Astrocyte (in vitro differentiated cells and primary cell): ENCODE measurements around the gene MRPS2. TPM values are rescaled to one million over a fixed set of nuclear protein-coding genes. Genes with fewer than 3 reads are reported as not detected.

Experiments used
- DNase-seq: peaks from one replicate; pipeline ENCODE4 v3.0.0-alpha.2; 2010; ENCODE audit warnings: low read depth
- FAIRE-seq: peaks from 2 replicates; lab custom pipeline; 2011; peaks lifted over from hg19 to GRCh38; lab: Jason Lieb, UNC
- H2AFZ ChIP-seq: 2 replicates; pipeline ENCODE4 v1.6.0; 2012; ENCODE audit warnings: low read depth, low read length, inconsistent platforms
- H3K27ac ChIP-seq: 2 replicates; pipeline ENCODE4 v1.5.1; 2011; ENCODE audit warnings: low read depth, low read length, inconsistent platforms
- H3K27me3 ChIP-seq: 2 replicates; pipeline ENCODE4 v1.6.0; 2011; ENCODE audit warnings: low read length, inconsistent platforms; ENCODE audit not compliant: insufficient read depth
- H3K36me3 ChIP-seq: 2 replicates; pipeline ENCODE4 v1.5.1; 2011; ENCODE audit warnings: low read length, inconsistent platforms; ENCODE audit not compliant: insufficient read depth
- H3K4me1 ChIP-seq: 2 replicates; pipeline ENCODE4 v1.5.1; 2011; ENCODE audit warnings: low read length, inconsistent platforms; ENCODE audit not compliant: insufficient read depth
- H3K4me2 ChIP-seq: 2 replicates; pipeline ENCODE4 v1.6.0; 2012; ENCODE audit warnings: low read length, inconsistent platforms
- H3K4me3 ChIP-seq: 2 replicates; pipeline ENCODE4 v1.5.1; 2011; ENCODE audit warnings: low read depth, mild to moderate bottlenecking, low read length, inconsistent platforms; ENCODE audit not compliant: insufficient read depth
- H3K79me2 ChIP-seq: 2 replicates; pipeline ENCODE4 v1.6.0; 2012; ENCODE audit warnings: mild to moderate bottlenecking, low read length, inconsistent platforms; ENCODE audit not compliant: insufficient read depth
- H3K9ac ChIP-seq: 2 replicates; pipeline ENCODE4 v1.6.0; 2012; ENCODE audit warnings: mild to moderate bottlenecking, low read length, inconsistent platforms
- H3K9me3 ChIP-seq: 2 replicates; pipeline ENCODE4 v1.5.1; 2012; ENCODE audit warnings: low read depth, mild to moderate bottlenecking, low read length, inconsistent platforms; ENCODE audit not compliant: insufficient read depth
- H4K20me1 ChIP-seq: 2 replicates; pipeline ENCODE4 v1.6.0; 2012; ENCODE audit warnings: low read length, inconsistent platforms; ENCODE audit not compliant: insufficient read depth
- H3K27ac Mint-ChIP-seq: one replicate; pipeline ENCODE4 v1.8.0; 2021; ENCODE audit warnings: mild to moderate bottlenecking, mixed read lengths; ENCODE audit not compliant: unreplicated experiment
- H3K27me3 Mint-ChIP-seq: one replicate; pipeline ENCODE4 v1.8.0; 2021; ENCODE audit warnings: low read depth, mixed read lengths; ENCODE audit not compliant: unreplicated experiment
- H3K36me3 Mint-ChIP-seq: one replicate; pipeline ENCODE4 v1.8.0; 2021; ENCODE audit warnings: low read depth, mixed read lengths; ENCODE audit not compliant: unreplicated experiment
- H3K4me1 Mint-ChIP-seq: one replicate; pipeline ENCODE4 v1.8.0; 2021; ENCODE audit warnings: low read depth, mixed read lengths; ENCODE audit not compliant: unreplicated experiment
- H3K4me3 Mint-ChIP-seq: one replicate; pipeline ENCODE4 v1.8.0; 2021; ENCODE audit warnings: mild to moderate bottlenecking, moderate library complexity, mixed read lengths; ENCODE audit not compliant: unreplicated experiment
- H3K9me3 Mint-ChIP-seq: one replicate; pipeline ENCODE4 v1.8.0; 2021; ENCODE audit warnings: mild to moderate bottlenecking, mixed read lengths; ENCODE audit not compliant: unreplicated experiment
- CTCF ChIP-seq: IDR thresholded peaks from 2 replicates; pipeline ENCODE4 v1.5.1; 2011; ENCODE audit warnings: low read depth, mild to moderate bottlenecking, inconsistent platforms, low read length, moderate library complexity; ENCODE audit not compliant: insufficient read depth
- EZH2 ChIP-seq: IDR thresholded peaks from 2 replicates; pipeline ENCODE4 v1.6.1; 2012; ENCODE audit warnings: mild to moderate bottlenecking, low read length, inconsistent platforms; ENCODE audit not compliant: insufficient read depth
- total RNA-seq: library from RNA; stranded (reverse); gene quantifications from 2 replicates; pipeline ENCODE4 v1.2.1, GENCODE V29; 2021

MRPS2 gene
- total RNA-seq, 1 donor from 2014 or later: 38.6 TPM

GRCh38 chr9:135552021-135552697 is 51.7 kb downstream of the MRPS2 start:
- FAIRE-seq (no peak), DNase-seq (no peak)
- Histone ChIP-seq H2AFZ (no peak overlapping the region), H3K4me1 (no peaks in the 10 kb centered on the region), H3K9me3 (no peaks in the 10 kb centered on the region), H3K27ac (no peak overlapping the region), H4K20me1 (no peaks in the 10 kb centered on the region), H3K4me3 (no peak overlapping the region), H3K9ac (no peak overlapping the region), H3K79me2 (no peaks in the 10 kb centered on the region), H3K27me3 (no peaks in the 10 kb centered on the region), H3K4me2 (no peak overlapping the region), H3K36me3 (no peaks in the 10 kb centered on the region)
- Mint-ChIP-seq H3K4me1 (no peaks in the 10 kb centered on the region), H3K27ac (no peak overlapping the region), H3K4me3 (no peak overlapping the region), H3K9me3 (peaks cover 7% of the 10 kb centered on the region), H3K36me3 (no peaks in the 10 kb centered on the region), H3K27me3 (peaks cover 14% of the 10 kb centered on the region)
- TF ChIP-seq EZH2: no peak
- TF ChIP-seq CTCF: no peak

GRCh38 chr9:135552698-135553171 is 52.3 kb downstream of the MRPS2 start:
- Histone ChIP-seq H3K4me2 (no peak overlapping the region), H3K4me1 (no peaks in the 10 kb centered on the region), H3K9me3 (no peaks in the 10 kb centered on the region), H3K36me3 (no peaks in the 10 kb centered on the region), H3K79me2 (no peaks in the 10 kb centered on the region), H4K20me1 (no peaks in the 10 kb centered on the region), H3K27ac (no peak overlapping the region), H2AFZ (no peak overlapping the region), H3K4me3 (no peak overlapping the region), H3K27me3 (no peaks in the 10 kb centered on the region), H3K9ac (no peak overlapping the region)
- Mint-ChIP-seq H3K4me1 (no peaks in the 10 kb centered on the region), H3K27ac (no peak overlapping the region), H3K4me3 (no peak overlapping the region), H3K27me3 (peaks cover 14% of the 10 kb centered on the region), H3K9me3 (peaks cover 7% of the 10 kb centered on the region), H3K36me3 (no peaks in the 10 kb centered on the region)
- DNase-seq: no peak
- no peak for TF ChIP-seq CTCF
- no peak for TF ChIP-seq EZH2
- FAIRE-seq: no peak

Other genes with a start within 250 kb of the MRPS2 start
- 10.6 and 11.3 TPM in 2 replicates for gene PPP1R26, start 20.9 kb upstream of the MRPS2 start, total RNA-seq
- gene LCN1, start 20.8 kb downstream of the MRPS2 start, total RNA-seq: not detected in 2 replicates
- gene OBP2A, start 45.4 kb downstream of the MRPS2 start, total RNA-seq: not detected in 2 replicates
- gene PAEP, start 61.1 kb downstream of the MRPS2 start, total RNA-seq: 0.39 TPM in 1 of 2 replicates, not detected in the other
- gene GLT6D1, start 138.9 kb downstream of the MRPS2 start, total RNA-seq: not detected in 2 replicates
- gene LCN9, start 162.6 kb downstream of the MRPS2 start, total RNA-seq: 2.1 and 4.8 TPM in 2 replicates
- gene SOHLH1, start 198.8 kb downstream of the MRPS2 start, total RNA-seq: not detected in 2 replicates
- not detected in 2 replicates for gene KCNT1, start 201.5 kb downstream of the MRPS2 start, total RNA-seq